Fibroblast of mammary gland (primary cell): ENCODE measurements around the gene CACNA2D3.

Source experiments
- DNase-seq: peaks from one replicate; pipeline ENCODE4 v3.0.0-alpha.2; 2010; ENCODE audit warnings: low read depth
- H3K4me3 ChIP-seq: 2 replicates; pipeline ENCODE4 v1.5.1; 2011; ENCODE audit warnings: low read depth, mild to moderate bottlenecking, low read length, moderate library complexity; ENCODE audit not compliant: control insufficient read depth
- TF ChIP-seq, protein P1 (sequence below): conservative IDR thresholded peaks from 2 replicates; pipeline ENCODE4 v1.5.1; 2011; ENCODE audit warnings: low read depth, low read length, inconsistent platforms; ENCODE audit not compliant: control insufficient read depth, insufficient read depth

The CACNA2D3 gene

DNA sequence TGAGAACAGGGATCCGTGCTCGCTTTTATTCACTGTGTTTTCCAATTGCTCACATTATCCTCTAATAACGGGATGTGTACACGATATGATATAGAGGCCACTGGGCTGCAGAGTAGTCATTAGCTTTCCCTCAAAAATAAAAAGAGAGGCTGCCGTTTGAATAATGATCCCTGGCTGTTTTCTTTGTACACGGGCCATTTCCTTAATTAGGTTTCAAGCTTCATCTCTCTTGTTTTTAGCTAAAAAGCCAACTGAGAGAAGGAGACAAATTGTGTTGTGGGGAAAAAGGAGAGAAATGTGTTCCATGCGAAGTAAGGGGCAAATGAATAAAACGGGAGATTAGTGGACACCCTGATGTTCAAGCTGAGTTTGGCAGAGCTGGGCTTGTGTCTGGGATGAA, 174.2 kb downstream of the CACNA2D3 start:
- TF ChIP-seq, protein P1, sequence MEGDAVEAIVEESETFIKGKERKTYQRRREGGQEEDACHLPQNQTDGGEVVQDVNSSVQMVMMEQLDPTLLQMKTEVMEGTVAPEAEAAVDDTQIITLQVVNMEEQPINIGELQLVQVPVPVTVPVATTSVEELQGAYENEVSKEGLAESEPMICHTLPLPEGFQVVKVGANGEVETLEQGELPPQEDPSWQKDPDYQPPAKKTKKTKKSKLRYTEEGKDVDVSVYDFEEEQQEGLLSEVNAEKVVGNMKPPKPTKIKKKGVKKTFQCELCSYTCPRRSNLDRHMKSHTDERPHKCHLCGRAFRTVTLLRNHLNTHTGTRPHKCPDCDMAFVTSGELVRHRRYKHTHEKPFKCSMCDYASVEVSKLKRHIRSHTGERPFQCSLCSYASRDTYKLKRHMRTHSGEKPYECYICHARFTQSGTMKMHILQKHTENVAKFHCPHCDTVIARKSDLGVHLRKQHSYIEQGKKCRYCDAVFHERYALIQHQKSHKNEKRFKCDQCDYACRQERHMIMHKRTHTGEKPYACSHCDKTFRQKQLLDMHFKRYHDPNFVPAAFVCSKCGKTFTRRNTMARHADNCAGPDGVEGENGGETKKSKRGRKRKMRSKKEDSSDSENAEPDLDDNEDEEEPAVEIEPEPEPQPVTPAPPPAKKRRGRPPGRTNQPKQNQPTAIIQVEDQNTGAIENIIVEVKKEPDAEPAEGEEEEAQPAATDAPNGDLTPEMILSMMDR = no peak
- no peak overlapping the region for H3K4me3 ChIP-seq
- DNase-seq = no peak

- H3K4me3 ChIP-seq = no peak overlapping the region
- DNase-seq = no peak
- TF ChIP-seq, protein P1 = no peak
Measured at GRCh38 chr3:54299169-54299935, 177.0 kb downstream of the CACNA2D3 start.

DNA sequence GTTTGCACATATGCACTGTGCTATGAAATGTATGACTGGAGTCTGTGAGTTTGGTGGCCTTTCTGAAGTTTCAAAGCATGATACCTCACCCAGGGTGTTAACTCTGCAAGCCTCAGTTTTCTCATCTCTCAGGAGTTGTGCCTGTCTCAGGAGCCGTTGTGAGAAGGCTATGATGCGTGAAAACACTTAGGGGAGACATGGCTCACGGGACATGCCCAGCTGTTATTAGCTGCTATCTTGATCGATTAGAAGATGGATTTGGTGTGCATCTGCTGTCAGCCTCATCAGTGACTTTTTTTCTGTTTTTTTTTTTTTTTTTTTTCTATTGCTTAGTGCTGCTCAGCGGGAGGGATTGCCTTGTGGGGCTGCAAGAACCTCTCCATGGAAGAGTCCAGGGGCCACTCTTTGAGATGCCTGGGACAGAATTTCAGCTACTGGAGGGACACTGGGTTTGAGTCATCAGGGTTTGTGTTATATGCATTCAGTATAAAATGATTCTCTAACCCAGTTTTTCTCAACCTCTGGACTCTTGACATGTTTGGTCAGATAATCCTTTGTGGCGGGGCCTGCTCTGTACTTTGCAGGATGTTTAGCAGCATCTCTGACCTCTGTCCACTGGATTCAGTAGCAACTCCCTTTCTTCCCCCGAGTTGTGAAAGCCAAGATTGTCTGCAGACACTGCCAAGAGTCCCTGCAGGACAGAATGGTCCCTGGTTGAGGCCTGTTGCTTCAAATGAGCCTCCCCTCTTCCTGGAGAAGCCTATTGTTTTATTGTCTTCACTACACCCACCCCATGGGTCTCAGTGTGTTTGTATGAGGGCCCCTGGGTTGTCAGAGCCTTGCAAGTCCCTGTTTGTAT, 181.4 kb downstream of the CACNA2D3 start:
- TF ChIP-seq, protein P1 = no peak
- DNase-seq = no peak
- H3K4me3 ChIP-seq = no peak overlapping the region

GRCh38 chr3:54304877-54305276, 182.5 kb downstream of the CACNA2D3 start:
- no peak overlapping the region for H3K4me3 ChIP-seq
- DNase-seq = no peak
- TF ChIP-seq, protein P1 = no peak

- H3K4me3 ChIP-seq = no peak overlapping the region
- no peak for DNase-seq
- TF ChIP-seq, protein P1 = no peak
Measured at GRCh38 chr3:54305409-54306099, 183.2 kb downstream of the CACNA2D3 start.

- TF ChIP-seq, protein P1 = no peak
- H3K4me3 ChIP-seq = no peak overlapping the region
- no peak for DNase-seq
Measured at GRCh38 chr3:54307566-54308180, 185.3 kb downstream of the CACNA2D3 start.
